Adrenal gland (tissue), 5 donors: Measurements from ENCODE around the gene SLC5A10.
"Not testable (repeated sequence)": the region's sequence is repeated elsewhere in the genome, so short reads cannot be mapped to it uniquely, and the experiment has no call there.

Experiments
- POLR2A ChIP-seq, 2 donors: fragments of 450-650 bp; IDR thresholded peaks; one replicate each; pipeline ENCODE4 v1.6.1; 2017; ENCODE audit warnings: antibody characterized with exemption in 2 of 2, mild to moderate bottlenecking in 2 of 2, moderate library complexity in 1 of 2
- TF ChIP-seq, protein P1 (sequence below), 6 experiments: fragments of 450-650 bp in 4 of 6; fragments of 200-600 bp in 2 of 6; sonication (generic) in 1 of 6; IDR thresholded peaks; 1 replicate in 5 of 6; 2 replicates in 1 of 6; pipeline versions ENCODE4 v1.5.1 to v1.8.0; 2016 to 2021; ENCODE audit warnings: antibody characterized with exemption in 6 of 6, mild to moderate bottlenecking in 2 of 6, moderate library complexity in 1 of 6
- donor health status: DM: no; HTN: no; CAD: no.

DNA sequence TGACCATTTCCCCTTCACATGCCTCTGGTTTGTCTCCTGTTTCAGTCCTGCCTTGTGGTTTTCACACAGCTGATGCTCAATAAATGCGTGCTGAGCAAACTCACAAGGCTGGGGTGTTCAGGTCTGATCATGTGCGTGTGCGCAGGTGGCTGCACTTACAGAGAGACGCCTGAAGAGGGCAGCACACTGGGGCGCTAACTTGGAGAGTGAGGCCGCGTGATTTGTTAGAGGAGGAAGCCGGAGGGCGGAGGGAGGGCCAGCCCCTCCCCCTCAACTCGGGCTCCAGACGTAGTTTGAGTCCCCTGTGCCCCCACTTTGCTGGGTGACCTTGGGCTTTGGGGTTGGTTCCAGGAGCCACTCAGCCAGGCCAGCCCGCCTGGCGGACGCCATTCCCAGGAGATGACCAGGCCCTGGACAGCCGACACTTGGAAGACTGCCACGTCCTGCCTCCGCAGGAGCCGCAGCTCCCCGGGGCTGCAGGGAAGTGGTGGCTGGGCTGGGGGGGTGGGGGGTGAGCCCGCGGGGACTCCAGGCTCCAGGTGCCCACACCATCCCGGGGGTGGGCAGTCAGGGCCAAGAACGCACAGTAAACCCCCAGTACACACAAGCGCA is 80.5 kb downstream of the SLC5A10 start:
- TF ChIP-seq, protein P1, sequence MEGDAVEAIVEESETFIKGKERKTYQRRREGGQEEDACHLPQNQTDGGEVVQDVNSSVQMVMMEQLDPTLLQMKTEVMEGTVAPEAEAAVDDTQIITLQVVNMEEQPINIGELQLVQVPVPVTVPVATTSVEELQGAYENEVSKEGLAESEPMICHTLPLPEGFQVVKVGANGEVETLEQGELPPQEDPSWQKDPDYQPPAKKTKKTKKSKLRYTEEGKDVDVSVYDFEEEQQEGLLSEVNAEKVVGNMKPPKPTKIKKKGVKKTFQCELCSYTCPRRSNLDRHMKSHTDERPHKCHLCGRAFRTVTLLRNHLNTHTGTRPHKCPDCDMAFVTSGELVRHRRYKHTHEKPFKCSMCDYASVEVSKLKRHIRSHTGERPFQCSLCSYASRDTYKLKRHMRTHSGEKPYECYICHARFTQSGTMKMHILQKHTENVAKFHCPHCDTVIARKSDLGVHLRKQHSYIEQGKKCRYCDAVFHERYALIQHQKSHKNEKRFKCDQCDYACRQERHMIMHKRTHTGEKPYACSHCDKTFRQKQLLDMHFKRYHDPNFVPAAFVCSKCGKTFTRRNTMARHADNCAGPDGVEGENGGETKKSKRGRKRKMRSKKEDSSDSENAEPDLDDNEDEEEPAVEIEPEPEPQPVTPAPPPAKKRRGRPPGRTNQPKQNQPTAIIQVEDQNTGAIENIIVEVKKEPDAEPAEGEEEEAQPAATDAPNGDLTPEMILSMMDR (IDR thresholded peaks at IDR 0.05): not testable (repeated sequence)
- not testable (repeated sequence) for TF ChIP-seq POLR2A (IDR thresholded peaks at IDR 0.05)
